Upper lobe of right lung (tissue), 1 donor: ENCODE results near the gene CAMKK1. TPM values are rescaled to one million over a fixed set of nuclear protein-coding genes. Genes with fewer than 3 reads are reported as not detected.

Source experiments
- ATAC-seq: fragments of 200-7000 bp; cut with Tn5 transposase; one replicate; pipeline ENCODE4 v1.9.1; 2020; ENCODE audit warnings: mild to moderate bottlenecking, moderate library complexity
- DNase-seq: peaks from one replicate; pipeline ENCODE4 v3.0.0-alpha.2; 2020
- H3K27ac ChIP-seq: fragments of 200-600 bp; one replicate; pipeline ENCODE4 v1.8.0; 2022
- H3K27me3 ChIP-seq: fragments of 200-600 bp; one replicate; pipeline ENCODE4 v1.8.0; 2022; ENCODE audit warnings: mild to moderate bottlenecking
- H3K36me3 ChIP-seq: fragments of 200-600 bp; one replicate; pipeline ENCODE4 v1.8.0; 2022
- H3K4me1 ChIP-seq: fragments of 200-600 bp; one replicate; pipeline ENCODE4 v1.8.0; 2022
- H3K4me3 ChIP-seq: fragments of 200-600 bp; one replicate; pipeline ENCODE4 v1.8.0; 2022; ENCODE audit warnings: mild to moderate bottlenecking
- H3K9me3 ChIP-seq: fragments of 200-600 bp; one replicate; pipeline ENCODE4 v1.8.0; 2022
- intact Hi-C: fragments of 100-400 bp; cut with DNase I; formaldehyde crosslinking; loops from one replicate; pipeline ENCODE4 v1.11.0; 2022
- total RNA-seq: library from RNA; stranded (reverse); fragmentation: NEBNext Ultra II Directional; extraction: Animal tissue kit (Norgen Biotek cat#: 25700); gene quantifications from one replicate; pipeline ENCODE4 v1.2.1, GENCODE V29; 2021
- TF ChIP-seq, protein P1 (sequence below): fragments of 200-600 bp; IDR thresholded peaks from one replicate; pipeline ENCODE4 v1.8.0; 2022; ENCODE audit warnings: antibody characterized with exemption
- donor health status: DM: no; HTN: yes; CAD: no; lungs with severe emphysema.

CAMKK1 gene
- total RNA-seq, 1 donor from 2014 or later = 10.1 TPM

DNA sequence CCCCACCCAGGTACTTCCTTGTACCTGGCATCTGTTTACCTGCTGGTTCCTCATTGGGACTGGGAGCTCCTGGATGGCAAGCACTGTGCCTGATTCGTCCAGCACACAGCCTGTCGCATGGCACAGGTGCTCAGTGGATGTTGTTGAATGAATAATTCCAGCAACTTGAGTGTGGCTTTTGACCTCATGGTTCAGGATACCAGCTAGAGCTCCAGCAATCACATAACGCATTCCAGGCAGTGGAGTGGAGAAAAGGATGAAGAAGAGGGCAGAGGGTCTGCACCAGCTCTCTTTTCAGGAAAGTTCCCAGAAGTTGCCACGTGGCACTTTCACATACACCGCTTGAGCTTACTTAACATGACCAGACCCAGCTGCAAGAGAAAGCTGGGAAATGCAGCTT is 1.3 kb upstream of the CAMKK1 start:
- intact Hi-C loops = no loop called here
- Histone ChIP-seq H3K27ac (peak overlapping the region; percentile 82), H3K4me3 (no peak overlapping the region), H3K36me3 (no peaks in the 10 kb centered on the region), H3K27me3 (no peaks in the 10 kb centered on the region), H3K4me1 (peaks cover 54% of the 10 kb centered on the region), H3K9me3 (no peaks in the 10 kb centered on the region)
- no peak for DNase-seq
- no peak for ATAC-seq
- TF ChIP-seq, protein P1, sequence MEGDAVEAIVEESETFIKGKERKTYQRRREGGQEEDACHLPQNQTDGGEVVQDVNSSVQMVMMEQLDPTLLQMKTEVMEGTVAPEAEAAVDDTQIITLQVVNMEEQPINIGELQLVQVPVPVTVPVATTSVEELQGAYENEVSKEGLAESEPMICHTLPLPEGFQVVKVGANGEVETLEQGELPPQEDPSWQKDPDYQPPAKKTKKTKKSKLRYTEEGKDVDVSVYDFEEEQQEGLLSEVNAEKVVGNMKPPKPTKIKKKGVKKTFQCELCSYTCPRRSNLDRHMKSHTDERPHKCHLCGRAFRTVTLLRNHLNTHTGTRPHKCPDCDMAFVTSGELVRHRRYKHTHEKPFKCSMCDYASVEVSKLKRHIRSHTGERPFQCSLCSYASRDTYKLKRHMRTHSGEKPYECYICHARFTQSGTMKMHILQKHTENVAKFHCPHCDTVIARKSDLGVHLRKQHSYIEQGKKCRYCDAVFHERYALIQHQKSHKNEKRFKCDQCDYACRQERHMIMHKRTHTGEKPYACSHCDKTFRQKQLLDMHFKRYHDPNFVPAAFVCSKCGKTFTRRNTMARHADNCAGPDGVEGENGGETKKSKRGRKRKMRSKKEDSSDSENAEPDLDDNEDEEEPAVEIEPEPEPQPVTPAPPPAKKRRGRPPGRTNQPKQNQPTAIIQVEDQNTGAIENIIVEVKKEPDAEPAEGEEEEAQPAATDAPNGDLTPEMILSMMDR = no peak

DNA sequence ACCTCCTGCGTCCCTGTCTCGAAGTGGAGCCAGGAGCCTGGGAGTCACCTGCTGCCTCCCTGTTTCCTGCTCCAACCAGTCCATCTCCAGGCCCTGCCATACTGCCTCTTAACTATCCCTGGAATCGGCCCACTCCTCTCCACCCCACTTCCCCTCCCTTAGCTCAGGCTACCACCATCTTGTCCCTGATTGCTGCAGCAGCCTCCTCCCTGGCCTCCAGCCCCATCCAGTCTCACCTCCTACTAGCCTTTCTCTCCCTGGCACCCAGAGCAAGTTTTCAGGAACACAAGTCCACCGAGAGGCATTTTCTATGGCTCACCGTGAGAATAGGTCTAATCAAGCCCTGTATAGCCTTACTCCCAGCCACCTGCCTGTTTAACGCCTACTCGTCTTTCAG is 865 bp upstream of the CAMKK1 start:
- no peak for ATAC-seq
- Histone ChIP-seq H3K9me3 (no peaks in the 10 kb centered on the region), H3K27me3 (no peaks in the 10 kb centered on the region), H3K4me3 (peak overlapping the region; percentile 76), H3K4me1 (peaks cover 54% of the 10 kb centered on the region), H3K27ac (peak overlapping the region; percentile 82), H3K36me3 (no peaks in the 10 kb centered on the region)
- intact Hi-C loops = no loop called here
- DNase-seq = no peak
- TF ChIP-seq, protein P1 = no peak

DNA sequence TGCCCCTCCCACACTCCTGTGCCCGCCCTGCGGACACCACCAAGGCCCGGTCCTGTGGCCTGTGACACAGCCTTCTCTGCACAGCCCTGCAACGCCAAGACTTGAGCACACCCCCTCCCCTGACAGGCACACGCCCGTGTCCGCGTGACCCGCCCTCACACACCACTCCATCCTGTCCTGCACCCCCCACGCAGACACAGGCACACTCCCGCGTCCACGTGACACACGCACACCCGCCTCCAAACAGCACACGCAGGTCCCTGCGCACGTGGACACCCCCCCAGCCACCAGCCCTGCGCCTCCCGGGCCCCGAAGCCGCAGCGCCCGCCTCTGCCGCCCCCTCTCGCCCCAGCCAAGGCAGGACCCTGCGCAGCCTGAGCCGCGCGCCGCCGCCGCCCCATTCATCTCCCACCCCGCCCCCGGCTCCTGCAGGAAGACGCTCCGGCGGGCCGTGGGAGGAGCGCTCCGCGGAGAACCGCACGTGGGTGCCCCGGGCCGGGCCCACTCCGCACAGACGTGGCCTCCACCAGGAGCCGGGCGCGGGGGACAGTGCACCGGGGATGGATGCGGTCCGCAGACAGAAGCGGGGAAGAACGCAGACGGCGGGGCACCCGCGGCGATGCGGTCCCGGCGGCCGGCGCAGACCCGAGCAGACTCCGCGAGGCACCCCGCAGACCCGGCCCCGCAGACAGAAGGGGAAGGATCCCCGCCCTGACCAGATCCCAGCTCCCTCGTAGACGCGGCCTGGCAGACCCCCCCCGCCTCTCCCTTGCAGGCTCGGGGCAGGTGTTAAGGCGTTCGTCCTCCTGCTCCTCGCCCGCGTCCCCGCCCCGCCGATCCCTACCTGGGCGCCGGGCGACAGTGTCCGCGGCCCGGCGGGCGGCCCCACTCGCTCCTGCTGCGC is 506 bp downstream of the CAMKK1 start:
- TF ChIP-seq, protein P1 = peak; percentile 8

DNA sequence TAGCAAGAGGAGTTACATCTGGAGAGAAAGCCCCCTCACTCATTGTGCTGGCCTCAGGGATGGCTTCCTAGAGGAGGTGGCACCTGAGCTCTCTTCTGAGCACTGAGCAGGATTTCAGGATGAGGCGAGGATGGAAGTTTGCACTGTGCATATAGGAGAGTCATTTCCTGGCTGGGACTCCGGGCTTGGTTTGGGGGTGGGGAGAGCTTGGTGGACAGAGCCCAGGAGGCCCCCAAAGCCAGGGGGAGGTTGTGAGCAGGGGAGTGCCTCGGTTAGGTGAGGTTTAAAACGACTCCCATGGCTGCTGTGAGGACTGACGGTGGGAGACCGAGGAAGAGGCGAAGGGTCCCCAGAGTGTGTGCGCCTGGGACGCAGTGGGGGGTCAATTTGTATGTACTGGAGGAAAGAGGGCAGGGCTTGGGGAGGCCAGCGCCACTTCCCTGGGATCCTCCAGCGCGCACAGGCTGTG is 1.2 kb downstream of the CAMKK1 start:
- ATAC-seq = no peak
- Histone ChIP-seq H3K4me3 (peak overlapping the region; percentile 76), H3K9me3 (no peaks in the 10 kb centered on the region), H3K27ac (peak overlapping the region; percentile 6), H3K4me1 (peaks cover 68% of the 10 kb centered on the region), H3K36me3 (no peaks in the 10 kb centered on the region), H3K27me3 (no peaks in the 10 kb centered on the region)
- no peak for DNase-seq
- intact Hi-C loops = no loop called here
- TF ChIP-seq, protein P1 = no peak

More for the DNA sequence above, 506 bp downstream of the CAMKK1 start:
- Histone ChIP-seq H3K9me3 (no peaks in the 10 kb centered on the region), H3K4me1 (peaks cover 61% of the 10 kb centered on the region), H3K36me3 (no peaks in the 10 kb centered on the region), H3K27ac (peak overlapping the region; percentile 60), H3K4me3 (peak overlapping the region; percentile 76), H3K27me3 (no peaks in the 10 kb centered on the region)
- intact Hi-C loops = no loop called here
- DNase-seq = peak; percentile 94
- ATAC-seq = peak; percentile 73

DNA sequence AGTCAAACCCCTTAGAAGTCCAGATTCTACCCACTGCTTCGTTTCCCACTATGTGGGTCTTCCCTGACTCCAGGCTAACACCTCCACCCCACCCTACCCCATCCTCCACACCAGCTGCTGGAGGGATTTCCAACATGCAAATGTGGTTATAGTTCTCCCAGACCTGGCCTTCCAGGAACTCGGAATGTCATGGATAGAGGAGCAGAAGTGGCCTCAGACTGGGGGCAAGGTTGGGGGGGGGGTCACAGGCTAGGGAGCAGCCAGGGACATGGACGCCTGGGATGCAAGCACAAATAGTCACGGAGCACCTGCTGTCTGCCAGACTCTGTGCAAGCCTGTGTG is 2.0 kb downstream of the CAMKK1 start:
- intact Hi-C loops = no loop called here
- H3K4me1 ChIP-seq = peaks cover 71% of the 10 kb centered on the region
- no peak overlapping the region for H3K27ac ChIP-seq

More for the DNA sequence above, 2.0 kb downstream of the CAMKK1 start:
- no peak overlapping the region for H3K4me3 ChIP-seq
- ATAC-seq (no peak), DNase-seq (no peak)
- no peaks in the 10 kb centered on the region for H3K27me3 ChIP-seq
- TF ChIP-seq, protein P1 = no peak
- no peaks in the 10 kb centered on the region for H3K36me3 ChIP-seq
- no peaks in the 10 kb centered on the region for H3K9me3 ChIP-seq
